ENCODE results near the gene HOXA2. TPM values are rescaled to one million over a fixed set of nuclear protein-coding genes. Genes with fewer than 3 reads are reported as not detected.

HOXA2 gene
- total RNA-seq, 3 donors from 2014 or later = 3.2 to 4.3 (median 3.3) TPM

DNA sequence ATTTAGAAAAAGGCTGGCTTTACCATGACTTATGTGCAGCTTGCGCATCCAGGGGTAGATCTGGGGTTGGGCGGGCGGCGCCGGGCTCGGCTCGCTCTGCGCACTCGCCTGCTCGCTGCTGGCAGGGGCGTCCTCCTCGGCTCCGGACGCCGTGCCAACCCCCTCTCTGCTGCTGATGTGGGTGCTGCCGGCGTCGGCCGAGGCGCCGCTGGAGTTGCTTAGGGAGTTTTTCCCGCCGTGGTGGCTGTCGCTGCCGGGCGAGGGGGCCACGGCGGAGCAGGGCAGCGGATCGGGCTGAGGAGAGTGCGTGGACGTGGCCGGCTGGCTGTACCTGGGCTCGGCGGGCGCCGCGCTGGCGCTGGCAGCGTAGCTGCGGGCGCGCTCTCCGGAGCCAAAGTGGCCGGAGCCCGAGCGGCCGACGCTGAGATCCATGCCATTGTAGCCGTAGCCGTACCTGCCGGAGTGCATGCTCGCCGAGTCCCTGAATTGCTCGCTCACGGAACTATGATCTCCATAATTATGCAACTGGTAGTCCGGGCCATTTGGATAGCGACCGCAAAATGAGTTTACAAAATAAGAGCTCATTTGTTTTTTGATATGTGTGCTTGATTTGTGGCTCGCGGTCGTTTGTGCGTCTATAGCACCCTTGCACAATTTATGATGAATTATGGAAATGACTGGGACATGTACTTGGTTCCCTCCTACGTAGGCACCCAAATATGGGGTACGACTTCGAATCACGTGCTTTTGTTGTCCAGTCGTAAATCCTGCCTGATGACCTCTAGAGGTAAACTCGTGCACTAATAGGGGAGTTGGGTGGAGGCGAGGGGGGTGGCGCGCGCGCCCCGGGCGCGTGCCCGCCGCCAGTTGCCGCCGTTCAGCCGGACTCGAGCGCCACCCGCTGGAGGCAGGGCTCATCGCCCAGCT is 40.8 kb upstream of the HOXA2 start, which contains the start of gene HOXA5:
Gene HOXA5, minus strand, starts transcription at position 659 of the 927 bp plus-strand sequence. Its CDS starts 74 bp downstream, at position 585.
- intact Hi-C loops (cut with DNase I, micrococcal nuclease) = loop anchor here in 1 of 2 donors (5.0 kb wide), 1 partner anchor 286 kb away; no protein-coding TSS in a partner anchor
- H3K4me1 ChIP-seq (ENCODE audit: low read depth) = peaks cover 28% of the 10 kb centered on the region
- H3K36me3 ChIP-seq (ENCODE audit: low read depth) = no peaks in the 10 kb centered on the region
- TF ChIP-seq, protein P1, sequence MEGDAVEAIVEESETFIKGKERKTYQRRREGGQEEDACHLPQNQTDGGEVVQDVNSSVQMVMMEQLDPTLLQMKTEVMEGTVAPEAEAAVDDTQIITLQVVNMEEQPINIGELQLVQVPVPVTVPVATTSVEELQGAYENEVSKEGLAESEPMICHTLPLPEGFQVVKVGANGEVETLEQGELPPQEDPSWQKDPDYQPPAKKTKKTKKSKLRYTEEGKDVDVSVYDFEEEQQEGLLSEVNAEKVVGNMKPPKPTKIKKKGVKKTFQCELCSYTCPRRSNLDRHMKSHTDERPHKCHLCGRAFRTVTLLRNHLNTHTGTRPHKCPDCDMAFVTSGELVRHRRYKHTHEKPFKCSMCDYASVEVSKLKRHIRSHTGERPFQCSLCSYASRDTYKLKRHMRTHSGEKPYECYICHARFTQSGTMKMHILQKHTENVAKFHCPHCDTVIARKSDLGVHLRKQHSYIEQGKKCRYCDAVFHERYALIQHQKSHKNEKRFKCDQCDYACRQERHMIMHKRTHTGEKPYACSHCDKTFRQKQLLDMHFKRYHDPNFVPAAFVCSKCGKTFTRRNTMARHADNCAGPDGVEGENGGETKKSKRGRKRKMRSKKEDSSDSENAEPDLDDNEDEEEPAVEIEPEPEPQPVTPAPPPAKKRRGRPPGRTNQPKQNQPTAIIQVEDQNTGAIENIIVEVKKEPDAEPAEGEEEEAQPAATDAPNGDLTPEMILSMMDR (IDR thresholded peaks at IDR 0.05) = peak; percentile 66
- DNase-seq = peak; percentile 84 to 88 (median 84)
- peak; percentile 57 for ATAC-seq
- peak within 1 kb of the TSS; percentile 28 for H3K4me3 ChIP-seq
- no peaks in the 10 kb centered on the region for H3K9me3 ChIP-seq

DNA sequence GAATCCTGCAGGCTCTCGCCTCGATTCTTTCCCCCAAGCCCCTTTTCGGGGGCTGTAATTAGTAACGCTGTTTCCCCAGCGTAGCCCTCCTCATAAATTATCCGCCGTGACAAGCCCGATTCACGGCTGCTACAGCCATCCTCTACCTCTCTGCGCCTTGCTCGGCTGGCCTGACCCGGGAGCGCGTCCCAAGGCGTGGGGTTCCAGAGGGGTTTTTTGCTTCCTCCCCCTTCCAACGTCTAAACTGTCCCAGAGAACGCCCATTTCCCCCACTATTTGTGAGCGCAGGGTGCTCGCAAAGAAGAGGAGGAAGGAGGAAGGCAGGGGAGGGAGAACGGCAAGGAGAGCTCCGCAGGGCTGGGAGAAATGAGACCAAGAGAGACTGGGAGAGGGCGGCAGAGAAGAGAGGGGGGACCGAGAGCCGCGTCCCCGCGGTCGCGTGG is 40.1 kb upstream of the HOXA2 start:
- Histone ChIP-seq H3K9me3 (no peaks in the 10 kb centered on the region), H3K4me1 (ENCODE audit: low read depth) (peaks cover 24% of the 10 kb centered on the region), H3K36me3 (ENCODE audit: low read depth) (no peaks in the 10 kb centered on the region), H3K4me3 (peak overlapping the region; percentile 28)
- DNase-seq = peak in 2 of 3 donors; percentile 34 to 40
- intact Hi-C loops (cut with DNase I, micrococcal nuclease) = loop anchor here in 1 of 2 donors (5.0 kb wide), 1 partner anchor 285 kb away; no protein-coding TSS in a partner anchor
- TF ChIP-seq, protein P1 (IDR thresholded peaks at IDR 0.05) = no peak
- no peak for ATAC-seq

DNA sequence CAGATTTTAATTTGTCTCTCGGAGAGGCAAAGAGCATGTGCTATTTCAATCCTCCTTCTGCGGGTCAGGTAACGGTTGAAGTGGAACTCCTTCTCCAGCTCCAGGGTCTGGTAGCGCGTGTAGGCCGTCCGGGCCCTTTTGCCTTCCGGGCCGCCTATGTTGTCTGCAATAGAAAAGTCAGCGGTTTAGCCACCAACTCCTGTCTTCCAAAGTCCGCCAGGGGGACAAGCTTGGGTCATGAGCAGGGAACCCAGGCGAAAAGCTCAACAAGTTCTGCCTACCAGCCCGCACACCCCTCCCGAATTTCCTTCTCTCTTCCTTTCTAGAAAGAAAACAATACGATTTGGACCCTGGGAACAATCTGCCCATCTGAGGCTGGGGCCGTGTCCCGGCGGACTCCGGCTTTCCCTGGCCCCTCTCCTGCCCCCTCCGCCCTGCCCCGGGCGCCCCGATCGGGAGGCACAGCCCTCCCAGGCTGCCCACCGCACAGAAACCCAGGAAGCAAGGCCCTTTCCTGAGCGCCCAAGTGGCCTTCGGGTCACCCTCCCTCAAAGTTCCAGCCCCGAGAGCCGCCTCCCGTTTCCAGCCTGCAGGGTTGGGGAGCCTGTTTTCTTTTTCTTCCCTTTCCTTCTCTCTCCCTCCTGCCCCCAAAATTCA is 39.6 kb upstream of the HOXA2 start:
- TF ChIP-seq, protein P1 (IDR thresholded peaks at IDR 0.05) = no peak
- Histone ChIP-seq H3K4me1 (ENCODE audit: low read depth) (peaks cover 27% of the 10 kb centered on the region), H3K4me3 (peak overlapping the region; percentile 28), H3K36me3 (ENCODE audit: low read depth) (no peaks in the 10 kb centered on the region), H3K9me3 (no peaks in the 10 kb centered on the region)
- DNase-seq (peak; percentile 44 to 61 (median 51)), ATAC-seq (no peak)
- intact Hi-C loops (cut with DNase I, micrococcal nuclease) = loop anchor here in 1 of 2 donors (5.0 kb wide), 1 partner anchor 285 kb away; no protein-coding TSS in a partner anchor

DNA sequence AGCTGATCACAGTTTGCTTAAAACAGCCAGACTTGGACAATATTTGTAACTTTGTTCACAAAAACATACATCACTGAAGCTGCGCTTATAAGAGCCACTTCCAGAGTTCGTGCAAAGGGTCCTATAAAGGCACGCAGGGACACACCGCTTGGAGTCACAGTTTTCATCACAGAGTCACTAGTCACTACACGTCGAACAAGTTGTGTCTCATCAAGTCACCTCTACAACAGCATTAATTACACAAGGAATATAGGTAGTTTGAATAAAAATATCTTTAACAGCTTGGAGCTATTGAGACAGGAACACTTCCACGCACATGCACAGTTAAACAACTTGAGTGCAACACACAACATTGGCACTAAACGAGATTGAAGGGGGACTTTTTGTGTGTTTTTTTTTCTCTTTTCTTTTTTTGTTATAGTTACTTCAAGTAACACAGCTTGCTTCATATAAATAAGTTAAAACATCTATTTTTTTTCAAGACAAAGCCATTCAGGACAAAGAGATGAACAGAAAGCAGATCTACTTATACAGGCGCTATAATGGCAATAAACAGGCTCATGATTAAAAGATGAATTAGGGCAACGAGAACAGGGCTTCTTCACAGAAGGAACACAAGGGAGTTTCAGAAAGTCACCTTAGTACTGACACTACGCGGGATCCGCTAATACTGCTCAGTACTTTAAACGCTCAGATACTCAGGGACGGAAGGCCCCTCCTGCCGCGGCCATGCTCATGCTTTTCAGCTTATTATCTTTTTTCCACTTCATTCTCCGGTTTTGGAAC is 38.8 kb upstream of the HOXA2 start:
- TF ChIP-seq, protein P1 (IDR thresholded peaks at IDR 0.05) = no peak
- Histone ChIP-seq H3K4me1 (ENCODE audit: low read depth) (peaks cover 27% of the 10 kb centered on the region), H3K4me3 (no peak overlapping the region), H3K36me3 (ENCODE audit: low read depth) (no peaks in the 10 kb centered on the region), H3K9me3 (no peaks in the 10 kb centered on the region)
- peak in 2 of 3 donors; percentile 25 to 34 for DNase-seq
- no peak for ATAC-seq
- intact Hi-C loops (cut with DNase I, micrococcal nuclease) = loop anchor here in 1 of 2 donors (5.0 kb wide), 1 partner anchor 284 kb away; no protein-coding TSS in a partner anchor
